Measurements from ENCODE around the gene TNS4.

DNA sequence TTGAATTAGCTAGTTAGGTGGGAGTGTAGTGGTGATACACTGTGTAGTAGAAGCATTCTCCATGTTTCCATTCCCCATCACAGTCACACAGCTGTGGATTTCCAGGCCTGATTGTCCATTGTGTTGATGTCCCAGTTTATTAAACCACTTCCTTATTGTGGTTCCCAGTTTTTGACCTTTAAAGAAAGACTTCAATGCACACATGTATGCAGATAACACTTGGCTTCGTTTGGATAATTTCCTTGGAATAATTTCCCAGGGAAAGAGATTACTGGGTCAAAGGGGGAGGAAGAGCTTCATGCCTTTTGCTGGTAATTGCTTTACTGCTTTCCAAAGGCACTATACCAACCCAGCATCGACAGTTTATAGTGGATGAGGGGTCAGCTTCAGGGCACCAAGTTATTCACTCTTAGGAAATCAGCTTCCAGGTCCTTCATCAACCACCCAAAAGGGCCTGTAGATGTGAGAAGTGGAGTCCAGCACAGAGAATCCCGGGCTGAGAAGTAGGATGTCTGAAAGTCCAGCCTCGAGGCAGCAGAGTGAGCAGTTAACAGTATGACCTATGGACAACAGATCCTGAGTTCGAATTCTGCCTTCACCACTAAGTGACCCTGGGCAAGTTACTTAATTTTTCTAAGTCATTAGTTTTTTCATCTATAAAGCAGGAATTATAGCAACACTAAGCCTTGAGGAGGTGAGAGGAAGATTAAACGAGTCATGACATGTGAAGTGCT, 31.3 kb upstream of the TNS4 start:
- no peak for TF ChIP-seq BHLHE40 (IDR thresholded peaks at IDR 0.05; ENCODE audit: borderline replicate concordance)
- no peak for TF ChIP-seq FOXA1 (IDR thresholded peaks at IDR 0.05)
- no peak for TF ChIP-seq HDGF (IDR thresholded peaks at IDR 0.05; ENCODE audit: borderline replicate concordance)
- TF ChIP-seq TARDBP (IDR thresholded peaks at IDR 0.05): no peak
- no peak for TF ChIP-seq FOXM1 (IDR thresholded peaks at IDR 0.05; ENCODE audit: borderline replicate concordance)
- no peak for TF ChIP-seq FOXK2 (IDR thresholded peaks at IDR 0.05)
- TF ChIP-seq ZNF384 (IDR thresholded peaks at IDR 0.05): no peak
- TF ChIP-seq PKNOX1 (IDR thresholded peaks at IDR 0.05): no peak
- TF ChIP-seq CTBP1 (IDR thresholded peaks at IDR 0.05; ENCODE audit: borderline replicate concordance): no peak
